ENCODE data around the gene MYNN. TPM values are rescaled to one million over a fixed set of nuclear protein-coding genes. Genes with fewer than 3 reads are reported as not detected.
A peak's percentile ranks its signal among the peaks of the same experiment; 100 is the strongest.
"Not testable (repeated sequence)": the region's sequence is repeated elsewhere in the genome, so short reads cannot be mapped to it uniquely, and the experiment has no call there.

Gene MYNN
- polyA plus RNA-seq: 10 to 100 TPM in 3 of 4 donors, 1 to 10 TPM in 1; 7.5 to 17.5 (median 10.9) TPM
- long read RNA-seq, donor 1: 0 reads
- long read RNA-seq, donor 2, full-length matches to known transcripts: 1 of 1 reads
- long read RNA-seq, donor 2, partial matches to known transcripts: 0 of 1 reads
- long read RNA-seq, donor 2, other reads (novel, unspliced or antisense): 0 of 1 reads
- long read RNA-seq, donor 3, full-length matches to known transcripts: 1 of 1 reads
- long read RNA-seq, donor 3, partial matches to known transcripts: 0 of 1 reads
- long read RNA-seq, donor 3, other reads (novel, unspliced or antisense): 0 of 1 reads
- long read RNA-seq, donor 4: 0 reads
- long read RNA-seq, donor 5: 0 reads
- long read RNA-seq, donor 6, full-length matches to known transcripts: 4 of 4 reads
- long read RNA-seq, donor 6, partial matches to known transcripts: 0 of 4 reads
- long read RNA-seq, donor 6, other reads (novel, unspliced or antisense): 0 of 4 reads
- long read RNA-seq, donor 7: 0 reads
- long read RNA-seq, donor 8, full-length matches to known transcripts: 1 of 1 reads
- long read RNA-seq, donor 8, partial matches to known transcripts: 0 of 1 reads
- long read RNA-seq, donor 8, other reads (novel, unspliced or antisense): 0 of 1 reads
- long read RNA-seq, donor 9: 0 reads
- long read RNA-seq, donor 10, full-length matches to known transcripts: 4 of 11 reads
- long read RNA-seq, donor 10, partial matches to known transcripts: 7 of 11 reads
- long read RNA-seq, donor 10, other reads (novel, unspliced or antisense): 0 of 11 reads

DNA sequence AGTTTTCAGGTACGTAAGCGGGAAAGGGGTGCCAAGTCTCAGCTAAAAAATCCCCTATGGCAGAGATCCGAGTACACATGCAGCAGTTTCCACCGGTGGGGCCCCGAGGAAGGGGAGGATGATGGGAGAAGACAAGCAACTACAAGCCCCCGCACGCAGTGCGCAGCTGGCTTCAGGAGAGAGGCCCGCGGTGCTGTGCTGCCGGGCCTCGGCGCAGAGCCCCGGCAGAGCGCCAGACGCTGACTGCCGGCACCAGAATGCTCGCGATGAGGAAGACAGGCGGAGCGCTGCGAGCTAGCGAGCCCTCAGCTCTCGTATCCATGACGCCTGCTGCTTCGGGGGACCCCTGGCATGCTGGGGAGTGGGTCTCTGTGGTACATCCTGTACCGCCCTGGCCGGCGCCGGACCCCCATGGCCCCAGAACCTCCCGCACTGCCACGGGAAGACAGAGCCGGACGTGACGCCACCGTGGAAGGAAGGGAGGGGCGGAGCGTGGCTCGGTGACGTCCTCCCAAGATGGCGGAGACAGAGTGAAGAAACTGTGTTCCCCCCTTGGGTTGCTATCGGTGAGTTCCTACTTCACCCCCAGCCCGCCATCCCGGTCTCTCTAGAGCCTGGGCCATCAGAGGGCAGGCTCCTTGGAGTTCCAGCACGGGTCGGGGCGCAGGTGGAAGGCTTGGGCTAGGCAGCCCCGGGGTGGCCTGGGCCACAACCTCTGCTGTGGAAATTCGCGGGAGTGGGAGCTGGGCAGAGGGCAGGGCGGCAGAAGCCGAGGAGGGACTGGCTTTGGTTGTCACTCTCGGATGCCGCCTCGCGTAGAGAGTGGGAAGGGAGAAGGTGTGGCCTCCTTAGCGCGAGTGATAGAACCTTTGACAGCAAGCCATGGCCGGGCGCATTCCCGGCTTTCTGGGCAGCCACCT is at the start of gene MYNN:
Gene MYNN (plus strand): TSS at position 500 of the 920 bp plus-strand sequence. CDS start 900 bp downstream, outside the sequence.
- DNase-seq (peak; percentile 93 to 99), FAIRE-seq (no peak)
- Histone ChIP-seq H3K4me3 (ENCODE audit: low read depth in 1 of 3, low read length in 3 of 3) (peak within 1 kb of the TSS; percentile 59 to 90 (median 83)), H3K4me1 (ENCODE audit: control insufficient read depth in 3 of 3, insufficient read depth in 2 of 3, low read depth in 1 of 3, low read length in 2 of 3) (peaks cover 0 to 6% (median 4%) of the 10 kb centered on the region in 3 donors), H3K27me3 (ENCODE audit: control insufficient read depth in 3 of 3, insufficient read depth in 3 of 3, low read length in 3 of 3) (no peaks in the 10 kb centered on the region), H3K27ac (ENCODE audit: low read depth in 1 of 3, low read length in 2 of 3) (peak within 1 kb of the TSS; percentile 96 to 99 (median 97)), H3K9me3 (ENCODE audit: control insufficient read depth in 2 of 2, insufficient read depth in 1 of 2, low read depth in 1 of 2, low read length in 1 of 2) (no peaks in the 10 kb centered on the region), H3K36me3 (ENCODE audit: control insufficient read depth in 3 of 3, insufficient read depth in 2 of 3, low read depth in 1 of 3, low read length in 3 of 3) (peaks cover 2 to 7% (median 7%) of the 10 kb centered on the region in 3 donors)
- WGBS, 3 donors: 0 to 1% (median 1%) methylated on average over 60 to 61 of the region's 61 CpGs

DNA sequence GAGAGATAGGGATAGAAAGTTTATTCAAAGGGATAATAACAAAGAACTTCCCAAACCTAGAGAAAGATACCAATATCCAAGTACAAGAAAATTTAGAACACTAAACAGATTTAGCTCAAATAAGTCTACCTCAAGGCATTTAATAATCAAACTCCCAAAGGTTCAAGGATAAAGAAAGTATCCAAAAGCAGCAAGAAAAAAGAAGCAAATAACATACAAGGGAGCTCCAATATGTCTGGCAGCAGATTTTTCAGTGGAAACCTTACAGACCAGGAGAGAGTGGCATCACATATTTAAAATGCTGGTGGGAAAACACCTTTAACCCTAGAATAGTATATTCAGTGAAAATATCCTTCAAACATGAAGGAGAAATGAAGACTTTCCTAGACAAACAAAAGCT is 41.3 kb upstream of the MYNN start:
- H3K27me3 ChIP-seq (ENCODE audit: control insufficient read depth in 3 of 3, insufficient read depth in 3 of 3, low read length in 3 of 3); H3K4me1 ChIP-seq (ENCODE audit: control insufficient read depth in 3 of 3, insufficient read depth in 2 of 3, low read depth in 1 of 3, low read length in 2 of 3); FAIRE-seq; DNase-seq; H3K27ac ChIP-seq (ENCODE audit: low read depth in 1 of 3, low read length in 2 of 3); H3K9me3 ChIP-seq (ENCODE audit: control insufficient read depth in 2 of 2, insufficient read depth in 1 of 2, low read depth in 1 of 2, low read length in 1 of 2); H3K36me3 ChIP-seq (ENCODE audit: control insufficient read depth in 3 of 3, insufficient read depth in 2 of 3, low read depth in 1 of 3, low read length in 3 of 3); H3K4me3 ChIP-seq (ENCODE audit: low read depth in 1 of 3, low read length in 3 of 3): not testable (repeated sequence)

DNA sequence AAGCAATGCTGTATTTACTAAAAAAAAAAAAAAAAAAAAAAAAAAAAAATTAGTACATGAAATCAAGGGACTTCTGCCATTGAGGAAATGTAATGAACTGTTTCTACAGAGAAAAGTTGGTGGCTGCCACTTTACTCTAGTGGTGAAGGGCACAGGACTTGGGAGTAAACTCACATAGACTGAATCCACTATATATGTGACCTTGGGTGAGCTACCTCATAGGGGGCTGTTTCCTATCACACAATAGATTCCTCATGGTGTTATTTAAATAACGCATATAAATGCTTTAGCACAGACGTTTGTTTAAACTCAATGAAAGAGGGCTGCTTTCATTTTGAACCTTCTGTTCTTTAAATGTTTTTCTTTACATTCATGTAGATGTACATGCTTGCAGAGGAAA is 34.1 kb upstream of the MYNN start:
- no peaks in the 10 kb centered on the region for H3K9me3 ChIP-seq (ENCODE audit: control insufficient read depth in 2 of 2, insufficient read depth in 1 of 2, low read depth in 1 of 2, low read length in 1 of 2)
- no peaks in the 10 kb centered on the region for H3K36me3 ChIP-seq (ENCODE audit: control insufficient read depth in 3 of 3, insufficient read depth in 2 of 3, low read depth in 1 of 3, low read length in 3 of 3)
- H3K4me3 ChIP-seq (ENCODE audit: low read depth in 1 of 3, low read length in 3 of 3): no peak overlapping the region
- H3K27me3 ChIP-seq (ENCODE audit: control insufficient read depth in 3 of 3, insufficient read depth in 3 of 3, low read length in 3 of 3): no peaks in the 10 kb centered on the region
- FAIRE-seq: no peak
- 63 to 82% (median 77%) methylated on average over 2 of the region's 2 CpGs for WGBS, 3 donors
- H3K4me1 ChIP-seq (ENCODE audit: control insufficient read depth in 3 of 3, insufficient read depth in 2 of 3, low read depth in 1 of 3, low read length in 2 of 3): no peaks in the 10 kb centered on the region
- no peak for DNase-seq
- no peak overlapping the region for H3K27ac ChIP-seq (ENCODE audit: low read depth in 1 of 3, low read length in 2 of 3)

DNA sequence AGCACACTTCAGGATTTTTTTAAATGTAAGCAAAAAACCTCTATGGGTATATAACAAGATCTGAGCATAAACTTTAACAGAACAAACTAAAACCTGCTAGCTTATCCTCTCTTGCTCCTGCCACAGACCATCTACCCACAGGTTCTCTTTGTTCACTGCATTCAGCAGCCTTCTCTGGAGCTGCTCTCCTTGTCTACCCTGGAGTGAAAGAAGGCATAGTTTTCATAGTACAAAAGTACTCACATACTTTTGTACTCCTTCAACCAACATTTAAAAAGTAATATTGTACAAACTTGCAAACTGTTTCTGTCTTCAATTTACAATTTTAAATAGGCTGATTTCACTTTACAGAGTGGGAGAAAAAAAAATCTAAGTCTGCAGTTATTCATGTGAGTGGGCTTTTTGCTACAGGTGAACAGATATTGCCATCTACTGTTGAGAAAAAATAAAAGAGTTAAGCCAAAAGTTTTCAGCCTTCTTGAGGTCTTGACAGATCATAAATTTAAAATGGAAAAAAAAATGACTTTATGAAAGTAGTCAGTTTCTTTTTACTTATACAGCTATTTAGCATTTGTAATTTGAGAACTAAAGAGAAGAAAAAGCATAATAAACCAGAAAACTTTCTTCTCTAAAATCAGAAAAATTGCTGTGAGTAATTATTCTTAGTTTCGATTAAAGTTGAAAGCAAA is 28.7 kb upstream of the MYNN start:
- no peak overlapping the region for H3K4me3 ChIP-seq (ENCODE audit: low read depth in 1 of 3, low read length in 3 of 3)
- no peaks in the 10 kb centered on the region for H3K27me3 ChIP-seq (ENCODE audit: control insufficient read depth in 3 of 3, insufficient read depth in 3 of 3, low read length in 3 of 3)
- WGBS, 3 donors: 0 to 36% (median 2%) methylated on average over 1 of the region's 1 CpG
- no peak overlapping the region for H3K27ac ChIP-seq (ENCODE audit: low read depth in 1 of 3, low read length in 2 of 3)
- FAIRE-seq (peak; percentile 15), DNase-seq (no peak)
- H3K36me3 ChIP-seq (ENCODE audit: control insufficient read depth in 3 of 3, insufficient read depth in 2 of 3, low read depth in 1 of 3, low read length in 3 of 3): no peaks in the 10 kb centered on the region
- no peaks in the 10 kb centered on the region for H3K9me3 ChIP-seq (ENCODE audit: control insufficient read depth in 2 of 2, insufficient read depth in 1 of 2, low read depth in 1 of 2, low read length in 1 of 2)
- no peaks in the 10 kb centered on the region for H3K4me1 ChIP-seq (ENCODE audit: control insufficient read depth in 3 of 3, insufficient read depth in 2 of 3, low read depth in 1 of 3, low read length in 2 of 3)

DNA sequence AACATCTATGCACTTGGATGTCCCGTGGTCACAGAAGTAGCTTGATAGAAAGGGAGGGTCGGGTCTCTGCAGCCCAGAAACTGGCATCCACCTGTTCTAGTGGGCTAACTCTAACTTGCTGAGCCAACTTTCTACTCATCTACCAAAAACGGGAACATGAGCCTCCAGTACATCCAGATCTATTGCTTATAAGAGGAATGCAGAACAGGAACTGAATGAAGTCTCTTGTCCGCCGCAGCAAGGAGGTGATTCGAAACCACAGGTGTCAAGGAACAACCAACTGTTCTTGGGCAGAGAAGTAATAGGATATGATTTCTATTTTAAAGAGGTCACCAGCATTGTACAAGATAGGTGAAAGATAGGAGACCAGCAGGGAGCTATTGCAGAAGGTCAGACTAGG is 26.3 kb upstream of the MYNN start:
- H3K9me3 ChIP-seq (ENCODE audit: control insufficient read depth in 2 of 2, insufficient read depth in 1 of 2, low read depth in 1 of 2, low read length in 1 of 2): no peaks in the 10 kb centered on the region
- WGBS, 3 donors: 54 to 68% (median 58%) methylated on average over 6 of the region's 6 CpGs
- no peak for FAIRE-seq
- H3K36me3 ChIP-seq (ENCODE audit: control insufficient read depth in 3 of 3, insufficient read depth in 2 of 3, low read depth in 1 of 3, low read length in 3 of 3): no peaks in the 10 kb centered on the region
- H3K4me3 ChIP-seq (ENCODE audit: low read depth in 1 of 3, low read length in 3 of 3): no peak overlapping the region
- no peaks in the 10 kb centered on the region for H3K27me3 ChIP-seq (ENCODE audit: control insufficient read depth in 3 of 3, insufficient read depth in 3 of 3, low read length in 3 of 3)
- H3K4me1 ChIP-seq (ENCODE audit: control insufficient read depth in 3 of 3, insufficient read depth in 2 of 3, low read depth in 1 of 3, low read length in 2 of 3): no peaks in the 10 kb centered on the region
- no peak overlapping the region for H3K27ac ChIP-seq (ENCODE audit: low read depth in 1 of 3, low read length in 2 of 3)
- DNase-seq: no peak

DNA sequence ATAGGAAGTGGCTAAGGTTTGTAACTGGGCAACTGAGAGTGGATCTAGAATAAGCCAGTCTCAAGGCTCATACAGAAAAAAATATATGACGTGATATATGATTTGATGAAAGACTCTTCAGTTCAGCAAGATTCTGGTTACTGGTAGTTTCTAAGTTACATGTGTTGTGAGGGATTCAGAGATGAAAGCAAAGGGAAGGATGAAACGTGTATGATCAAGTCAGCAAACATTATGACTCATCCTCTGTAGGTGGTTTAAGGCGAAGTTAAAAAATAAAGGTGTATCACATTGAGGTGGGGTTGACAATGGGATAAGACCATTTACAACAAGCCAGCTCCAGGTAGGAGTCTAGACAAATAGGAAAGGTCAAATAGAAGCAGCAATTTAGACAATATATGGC is 24.5 kb upstream of the MYNN start:
- no peaks in the 10 kb centered on the region for H3K27me3 ChIP-seq (ENCODE audit: control insufficient read depth in 3 of 3, insufficient read depth in 3 of 3, low read length in 3 of 3)
- no peaks in the 10 kb centered on the region for H3K9me3 ChIP-seq (ENCODE audit: control insufficient read depth in 2 of 2, insufficient read depth in 1 of 2, low read depth in 1 of 2, low read length in 1 of 2)
- no peak for DNase-seq
- no peak overlapping the region for H3K4me3 ChIP-seq (ENCODE audit: low read depth in 1 of 3, low read length in 3 of 3)
- no peak overlapping the region for H3K27ac ChIP-seq (ENCODE audit: low read depth in 1 of 3, low read length in 2 of 3)
- 37 to 58% (median 44%) methylated on average over 3 of the region's 3 CpGs for WGBS, 3 donors
- FAIRE-seq: no peak
- no peaks in the 10 kb centered on the region for H3K4me1 ChIP-seq (ENCODE audit: control insufficient read depth in 3 of 3, insufficient read depth in 2 of 3, low read depth in 1 of 3, low read length in 2 of 3)
- H3K36me3 ChIP-seq (ENCODE audit: control insufficient read depth in 3 of 3, insufficient read depth in 2 of 3, low read depth in 1 of 3, low read length in 3 of 3): no peaks in the 10 kb centered on the region

DNA sequence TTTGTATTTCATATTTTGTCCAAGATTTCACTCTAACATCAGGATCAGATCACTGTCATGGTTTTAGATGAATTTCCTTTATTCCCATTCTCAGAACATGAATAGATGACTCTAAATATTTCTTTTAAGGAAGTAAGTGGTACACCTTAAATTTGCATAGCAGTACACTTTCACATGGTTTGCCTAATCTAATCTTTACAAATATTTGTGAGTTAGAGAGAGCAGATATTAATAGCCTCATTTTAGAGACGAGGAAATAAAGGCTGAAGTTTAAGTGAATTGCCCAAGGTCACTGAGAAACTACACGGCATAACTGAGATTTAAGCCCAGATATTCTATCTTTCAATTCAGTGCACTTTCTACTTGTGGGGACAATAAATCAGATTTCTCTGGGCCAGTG is 22.5 kb upstream of the MYNN start:
- Histone ChIP-seq H3K27ac (ENCODE audit: low read depth in 1 of 3, low read length in 2 of 3) (no peak overlapping the region), H3K36me3 (ENCODE audit: control insufficient read depth in 3 of 3, insufficient read depth in 2 of 3, low read depth in 1 of 3, low read length in 3 of 3) (no peaks in the 10 kb centered on the region), H3K27me3 (ENCODE audit: control insufficient read depth in 3 of 3, insufficient read depth in 3 of 3, low read length in 3 of 3) (no peaks in the 10 kb centered on the region), H3K9me3 (ENCODE audit: control insufficient read depth in 2 of 2, insufficient read depth in 1 of 2, low read depth in 1 of 2, low read length in 1 of 2) (no peaks in the 10 kb centered on the region), H3K4me3 (ENCODE audit: low read depth in 1 of 3, low read length in 3 of 3) (no peak overlapping the region), H3K4me1 (ENCODE audit: control insufficient read depth in 3 of 3, insufficient read depth in 2 of 3, low read depth in 1 of 3, low read length in 2 of 3) (no peaks in the 10 kb centered on the region)
- FAIRE-seq (no peak), DNase-seq (no peak)
- 9 to 49% (median 20%) methylated on average over 2 of the region's 2 CpGs for WGBS, 3 donors

DNA sequence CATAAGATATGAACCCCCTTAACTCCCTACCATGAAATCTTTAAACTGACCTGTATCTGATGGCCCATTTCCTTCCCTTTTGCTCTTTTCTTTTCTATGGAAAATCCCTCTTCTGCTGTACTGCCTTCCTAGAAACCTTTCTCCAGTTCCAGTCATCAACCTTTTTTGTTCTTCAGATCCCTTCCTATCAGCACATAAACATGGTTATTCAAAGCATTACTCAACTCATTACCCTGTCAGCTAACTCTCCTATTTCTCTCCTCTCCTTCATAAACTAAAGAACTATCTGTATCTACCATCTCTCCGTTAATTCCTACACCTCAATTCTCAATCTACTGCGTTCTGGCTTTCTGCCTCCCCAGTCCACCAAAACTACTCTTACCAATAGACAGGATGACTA is 21.3 kb upstream of the MYNN start:
- Histone ChIP-seq H3K27me3 (ENCODE audit: control insufficient read depth in 3 of 3, insufficient read depth in 3 of 3, low read length in 3 of 3) (no peaks in the 10 kb centered on the region), H3K36me3 (ENCODE audit: control insufficient read depth in 3 of 3, insufficient read depth in 2 of 3, low read depth in 1 of 3, low read length in 3 of 3) (no peaks in the 10 kb centered on the region), H3K9me3 (ENCODE audit: control insufficient read depth in 2 of 2, insufficient read depth in 1 of 2, low read depth in 1 of 2, low read length in 1 of 2) (no peaks in the 10 kb centered on the region), H3K27ac (ENCODE audit: low read depth in 1 of 3, low read length in 2 of 3) (no peak overlapping the region), H3K4me1 (ENCODE audit: control insufficient read depth in 3 of 3, insufficient read depth in 2 of 3, low read depth in 1 of 3, low read length in 2 of 3) (no peaks in the 10 kb centered on the region), H3K4me3 (ENCODE audit: low read depth in 1 of 3, low read length in 3 of 3) (no peak overlapping the region)
- FAIRE-seq: no peak
- 86 to 96% (median 91%) methylated on average over 2 of the region's 2 CpGs for WGBS, 3 donors
- DNase-seq: no peak
